OCI-LY7 (cell line): Measurements from ENCODE around the gene PREPL.

Source experiments
- EZH2phosphoT487 ChIP-seq: fragments of 200-600 bp; sonication (generic); IDR thresholded peaks from 2 replicates; pipeline ENCODE4 v1.6.1; 2018; ENCODE audit warnings: low read depth, borderline replicate concordance, mild to moderate bottlenecking, mixed run types, antibody characterized with exemption, low read length, moderate library complexity, mixed read lengths
- TF ChIP-seq, protein P1 (sequence below): fragments of 200-600 bp; sonication (generic); conservative IDR thresholded peaks from 2 replicates; pipeline ENCODE4 v1.5.1; 2014; ENCODE audit warnings: mild to moderate bottlenecking, antibody characterized with exemption, low read length, moderate library complexity, mixed read lengths

GRCh38 chr2:44304258-44304657, 57.0 kb downstream of the PREPL start:
- TF ChIP-seq, protein P1, sequence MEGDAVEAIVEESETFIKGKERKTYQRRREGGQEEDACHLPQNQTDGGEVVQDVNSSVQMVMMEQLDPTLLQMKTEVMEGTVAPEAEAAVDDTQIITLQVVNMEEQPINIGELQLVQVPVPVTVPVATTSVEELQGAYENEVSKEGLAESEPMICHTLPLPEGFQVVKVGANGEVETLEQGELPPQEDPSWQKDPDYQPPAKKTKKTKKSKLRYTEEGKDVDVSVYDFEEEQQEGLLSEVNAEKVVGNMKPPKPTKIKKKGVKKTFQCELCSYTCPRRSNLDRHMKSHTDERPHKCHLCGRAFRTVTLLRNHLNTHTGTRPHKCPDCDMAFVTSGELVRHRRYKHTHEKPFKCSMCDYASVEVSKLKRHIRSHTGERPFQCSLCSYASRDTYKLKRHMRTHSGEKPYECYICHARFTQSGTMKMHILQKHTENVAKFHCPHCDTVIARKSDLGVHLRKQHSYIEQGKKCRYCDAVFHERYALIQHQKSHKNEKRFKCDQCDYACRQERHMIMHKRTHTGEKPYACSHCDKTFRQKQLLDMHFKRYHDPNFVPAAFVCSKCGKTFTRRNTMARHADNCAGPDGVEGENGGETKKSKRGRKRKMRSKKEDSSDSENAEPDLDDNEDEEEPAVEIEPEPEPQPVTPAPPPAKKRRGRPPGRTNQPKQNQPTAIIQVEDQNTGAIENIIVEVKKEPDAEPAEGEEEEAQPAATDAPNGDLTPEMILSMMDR, result no peak
- no peak for TF ChIP-seq EZH2phosphoT487
